ENCODE measurements around the gene MYO1G. TPM values are rescaled to one million over a fixed set of nuclear protein-coding genes. Genes with fewer than 3 reads are reported as not detected.

Gene MYO1G
- total RNA-seq, 1 donor from 2014 or later, result not detected

DNA sequence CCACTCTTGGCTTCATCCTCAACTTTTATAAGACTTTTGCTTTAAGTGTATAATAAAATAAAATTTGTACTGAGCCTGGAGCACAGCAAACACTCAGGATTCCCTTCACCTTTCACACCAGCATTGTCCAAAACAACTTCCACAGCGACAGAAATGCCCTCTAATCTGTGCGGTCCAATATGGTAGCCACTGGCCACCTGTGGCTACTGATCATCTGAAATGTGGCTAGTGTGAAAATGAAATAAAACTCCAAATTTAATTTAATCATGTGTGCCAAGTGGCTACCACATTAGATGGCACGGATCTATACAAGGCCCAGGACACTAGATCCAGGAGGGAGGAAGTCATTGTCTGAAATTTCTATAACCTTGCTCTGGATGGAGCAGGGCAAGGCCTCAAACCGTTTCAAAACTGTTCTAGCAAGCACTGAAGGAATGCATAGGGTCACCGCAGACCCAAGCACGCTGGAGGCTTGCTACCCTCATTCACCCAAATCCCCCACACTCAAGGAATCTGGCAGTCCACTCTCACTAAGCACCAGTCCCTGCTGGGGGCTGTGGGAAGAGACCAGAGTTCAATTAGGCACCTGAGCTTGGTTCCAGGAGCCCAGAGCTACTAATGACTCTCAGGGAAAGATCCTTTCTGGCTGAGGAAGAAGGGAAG is 6.3 kb upstream of the MYO1G start:
- TF ChIP-seq, protein P1, sequence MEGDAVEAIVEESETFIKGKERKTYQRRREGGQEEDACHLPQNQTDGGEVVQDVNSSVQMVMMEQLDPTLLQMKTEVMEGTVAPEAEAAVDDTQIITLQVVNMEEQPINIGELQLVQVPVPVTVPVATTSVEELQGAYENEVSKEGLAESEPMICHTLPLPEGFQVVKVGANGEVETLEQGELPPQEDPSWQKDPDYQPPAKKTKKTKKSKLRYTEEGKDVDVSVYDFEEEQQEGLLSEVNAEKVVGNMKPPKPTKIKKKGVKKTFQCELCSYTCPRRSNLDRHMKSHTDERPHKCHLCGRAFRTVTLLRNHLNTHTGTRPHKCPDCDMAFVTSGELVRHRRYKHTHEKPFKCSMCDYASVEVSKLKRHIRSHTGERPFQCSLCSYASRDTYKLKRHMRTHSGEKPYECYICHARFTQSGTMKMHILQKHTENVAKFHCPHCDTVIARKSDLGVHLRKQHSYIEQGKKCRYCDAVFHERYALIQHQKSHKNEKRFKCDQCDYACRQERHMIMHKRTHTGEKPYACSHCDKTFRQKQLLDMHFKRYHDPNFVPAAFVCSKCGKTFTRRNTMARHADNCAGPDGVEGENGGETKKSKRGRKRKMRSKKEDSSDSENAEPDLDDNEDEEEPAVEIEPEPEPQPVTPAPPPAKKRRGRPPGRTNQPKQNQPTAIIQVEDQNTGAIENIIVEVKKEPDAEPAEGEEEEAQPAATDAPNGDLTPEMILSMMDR (IDR thresholded peaks at IDR 0.05), result no peak
- TF ChIP-seq EZH2phosphoT487 (IDR thresholded peaks at IDR 0.05) (no peak), EZH2 (IDR thresholded peaks at IDR 0.05) (no peak)
- H3K27ac Mint-ChIP-seq, result no peak overlapping the region
- Histone ChIP-seq H3K27me3 (no peaks in the 10 kb centered on the region), H3K79me2 (ENCODE audit: low read depth) (peaks cover 38% of the 10 kb centered on the region), H2AFZ (replicated peaks) (no peak overlapping the region), H3K4me1 (peaks cover 22% of the 10 kb centered on the region), H3K9ac (peak overlapping the region; percentile 93), H3K4me3 (peak overlapping the region; percentile 66), H3K36me3 (peaks cover 7% of the 10 kb centered on the region), H4K20me1 (ENCODE audit: low read depth) (peaks cover 16% of the 10 kb centered on the region), H3F3A (ENCODE audit: low read depth) (peaks cover 66% of the 10 kb centered on the region), H3K9me3 (ENCODE audit: low read depth) (no peaks in the 10 kb centered on the region), H3K27ac (peak overlapping the region; percentile 86), H3K4me2 (peak overlapping the region; percentile 95)
- H3K9me3 Mint-ChIP-seq, result no peaks in the 10 kb centered on the region
- H3K27me3 Mint-ChIP-seq (ENCODE audit: insufficient read depth, low read depth), result peaks cover 12% of the 10 kb centered on the region
- H3K4me1 Mint-ChIP-seq, result peaks cover 25% of the 10 kb centered on the region
- H3K36me3 Mint-ChIP-seq, result peaks cover 31% of the 10 kb centered on the region
- peak; percentile 33 for DNase-seq (ENCODE audit: low spot score)
- H3K4me3 Mint-ChIP-seq, result peak overlapping the region; percentile 91

DNA sequence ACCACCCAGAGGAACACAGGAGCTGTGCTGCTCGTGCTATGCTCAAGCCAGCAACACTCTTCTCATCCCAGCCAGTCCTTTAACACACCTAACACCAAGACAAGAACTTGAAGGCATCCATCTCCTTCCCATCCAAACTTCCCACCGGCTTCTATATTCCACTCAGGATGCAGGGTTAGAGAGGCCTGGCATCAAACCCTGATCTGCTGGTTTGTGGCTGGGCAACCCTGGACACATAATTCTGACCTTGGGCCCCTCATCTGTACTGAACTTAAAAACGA is 5.6 kb upstream of the MYO1G start:
- peak overlapping the region; percentile 66 for H3K4me3 ChIP-seq
- H3K27ac ChIP-seq, result peak overlapping the region; percentile 10
- H3K27me3 ChIP-seq, result no peaks in the 10 kb centered on the region
- TF ChIP-seq EZH2phosphoT487 (IDR thresholded peaks at IDR 0.05), result no peak
- TF ChIP-seq, protein P1 (IDR thresholded peaks at IDR 0.05), result no peak
- TF ChIP-seq EZH2 (IDR thresholded peaks at IDR 0.05), result no peak
- DNase-seq (ENCODE audit: low spot score), result no peak
- peaks cover 31% of the 10 kb centered on the region for H3K36me3 Mint-ChIP-seq
- no peaks in the 10 kb centered on the region for H3K9me3 Mint-ChIP-seq
- H3K4me1 ChIP-seq, result peaks cover 22% of the 10 kb centered on the region
- H3K4me3 Mint-ChIP-seq, result peak overlapping the region; percentile 91
- H3K4me1 Mint-ChIP-seq, result peaks cover 25% of the 10 kb centered on the region
- H3K27me3 Mint-ChIP-seq (ENCODE audit: insufficient read depth, low read depth), result peaks cover 12% of the 10 kb centered on the region
- H3K9me3 ChIP-seq (ENCODE audit: low read depth), result no peaks in the 10 kb centered on the region
- H3K9ac ChIP-seq, result no peak overlapping the region
- peaks cover 16% of the 10 kb centered on the region for H4K20me1 ChIP-seq (ENCODE audit: low read depth)
- H3K27ac Mint-ChIP-seq, result no peak overlapping the region
- H3F3A ChIP-seq (ENCODE audit: low read depth), result peaks cover 66% of the 10 kb centered on the region
- peaks cover 7% of the 10 kb centered on the region for H3K36me3 ChIP-seq
- peaks cover 38% of the 10 kb centered on the region for H3K79me2 ChIP-seq (ENCODE audit: low read depth)
- H2AFZ ChIP-seq (replicated peaks), result no peak overlapping the region
- H3K4me2 ChIP-seq, result peak overlapping the region; percentile 95

DNA sequence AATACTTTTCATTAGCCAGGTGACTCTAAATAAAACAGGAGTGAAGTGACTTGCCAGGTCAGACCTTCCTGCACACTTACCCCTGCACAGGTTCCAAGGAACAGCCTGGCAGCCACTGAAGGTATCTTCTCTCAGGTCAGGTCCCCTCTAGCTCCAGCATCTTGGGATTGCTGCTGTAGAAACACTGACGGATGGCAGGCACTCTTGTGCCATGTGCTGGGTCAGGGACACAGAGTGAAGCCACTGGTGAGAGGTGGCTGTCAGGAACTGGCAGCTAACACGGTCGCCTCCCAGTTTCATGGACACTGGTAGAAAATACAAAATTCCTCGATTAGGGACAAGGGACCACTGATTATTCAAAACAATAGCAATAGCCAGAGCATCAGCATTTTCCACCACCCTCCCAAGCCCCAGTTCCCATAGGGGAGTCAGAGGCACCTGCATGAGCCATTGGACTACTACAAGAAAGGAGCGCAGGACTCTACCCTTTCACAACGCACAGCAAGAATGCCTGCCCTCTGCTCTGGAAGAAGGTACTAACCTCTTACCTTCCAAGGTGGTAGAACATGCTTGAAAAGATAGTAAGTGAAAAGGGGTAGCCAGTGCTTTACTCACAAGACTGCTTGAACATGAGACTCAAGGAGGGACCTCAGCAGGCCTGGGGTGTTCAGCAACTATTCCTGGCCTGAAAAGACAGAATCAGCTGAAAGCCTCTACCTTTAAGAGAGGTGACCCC is 5.1 kb upstream of the MYO1G start:
- Mint-ChIP-seq H3K27me3 (ENCODE audit: insufficient read depth, low read depth) (peaks cover 12% of the 10 kb centered on the region), H3K9me3 (no peaks in the 10 kb centered on the region), H3K27ac (no peak overlapping the region), H3K4me3 (peak overlapping the region; percentile 91), H3K4me1 (peaks cover 25% of the 10 kb centered on the region), H3K36me3 (peaks cover 31% of the 10 kb centered on the region)
- Histone ChIP-seq H3K27ac (peak overlapping the region; percentile 10), H4K20me1 (ENCODE audit: low read depth) (peaks cover 16% of the 10 kb centered on the region), H3K36me3 (peaks cover 7% of the 10 kb centered on the region), H3K9ac (no peak overlapping the region), H3K27me3 (no peaks in the 10 kb centered on the region), H3F3A (ENCODE audit: low read depth) (peaks cover 66% of the 10 kb centered on the region), H3K79me2 (ENCODE audit: low read depth) (peaks cover 38% of the 10 kb centered on the region), H3K9me3 (ENCODE audit: low read depth) (no peaks in the 10 kb centered on the region), H3K4me3 (peak overlapping the region; percentile 66), H2AFZ (replicated peaks) (no peak overlapping the region), H3K4me2 (peak overlapping the region; percentile 95), H3K4me1 (peaks cover 22% of the 10 kb centered on the region)
- DNase-seq (ENCODE audit: low spot score), result no peak
- TF ChIP-seq EZH2 (IDR thresholded peaks at IDR 0.05), result no peak
- no peak for TF ChIP-seq EZH2phosphoT487 (IDR thresholded peaks at IDR 0.05)
- TF ChIP-seq, protein P1 (IDR thresholded peaks at IDR 0.05), result no peak

All from neural progenitor cell (in vitro differentiated cells).